HCT116 (cell line): ENCODE results near the gene CT45A8.
"Not testable (repeated sequence)": the region's sequence is repeated elsewhere in the genome, so short reads cannot be mapped to it uniquely, and the experiment has no call there.

Experiments
- CTCF ChIP-seq, 3 experiments: fragments of 200-600 bp in 1 of 3; sonication (generic) in 1 of 3; IDR thresholded peaks in 2 of 3; conservative IDR thresholded peaks in 1 of 3; 2 replicates each; pipeline ENCODE4 v1.5.1; 2012 to 2017; ENCODE audit warnings: low read depth in 2 of 3, low read length in 2 of 3, antibody characterized with exemption in 1 of 3, borderline replicate concordance in 1 of 3, control low read depth in 1 of 3, mild to moderate bottlenecking in 1 of 3, mixed read lengths in 1 of 3, mixed run types in 1 of 3, moderate library complexity in 1 of 3; ENCODE audit not compliant: insufficient read depth in 1 of 3
- EZH2 ChIP-seq: fragments of 200-600 bp; sonication (generic); IDR thresholded peaks from 2 replicates; pipeline ENCODE4 v1.6.1; 2017; ENCODE audit warnings: antibody characterized with exemption, mixed run types
- TCF7L2 ChIP-seq: IDR thresholded peaks from 2 replicates; pipeline ENCODE4 v1.7.0; 2011; ENCODE audit warnings: borderline replicate concordance, inconsistent platforms; ENCODE audit not compliant: insufficient read depth, insufficient read length; ENCODE audit errors: extremely low read depth
- ZBTB33 ChIP-seq: IDR thresholded peaks from 2 replicates; pipeline ENCODE4 v1.6.1; 2011; ENCODE audit warnings: mild to moderate bottlenecking, low read length, moderate library complexity; ENCODE audit not compliant: insufficient replicate concordance; ENCODE audit errors: extremely low read depth

GRCh38 chrX:135837180-135837579 is 17.2 kb downstream of the CT45A8 start, which contains the start of gene CT45A7:
- TF ChIP-seq ZBTB33; CTCF (IDR thresholded peaks at IDR 0.05 in 2 of 3, conservative IDR thresholded peaks at IDR 0.05 in 1 of 3; ENCODE audit: borderline replicate concordance in 1 of 3, insufficient read depth in 1 of 3, low read depth in 2 of 3, low read length in 2 of 3); EZH2; TCF7L2: not testable (repeated sequence)
